Endothelial cell of umbilical vein (primary cell): ENCODE results near the gene OGT.
"Not testable (repeated sequence)": the region's sequence is repeated elsewhere in the genome, so short reads cannot be mapped to it uniquely, and the experiment has no call there.

ENCODE experiments used
- EZH2 ChIP-seq: IDR thresholded peaks from 2 replicates; pipeline ENCODE4 v1.6.1; 2012; ENCODE audit warnings: borderline replicate concordance, low read depth, mild to moderate bottlenecking, moderate library complexity, low read length, inconsistent platforms; ENCODE audit not compliant: severe bottlenecking
- JUN ChIP-seq: IDR thresholded peaks from 2 replicates; pipeline ENCODE4 v1.6.1; 2011; ENCODE audit warnings: borderline replicate concordance, low read depth; ENCODE audit not compliant: insufficient read length, insufficient read depth
- MYC ChIP-seq: IDR thresholded peaks from one replicate; pipeline ENCODE4 v1.6.1; 2011; ENCODE audit warnings: mild to moderate bottlenecking, low read depth, low read length
- POLR2A ChIP-seq: IDR thresholded peaks from 2 replicates; pipeline ENCODE4 v1.6.1; 2012; ENCODE audit warnings: low read depth, mild to moderate bottlenecking, control low read depth, low read length
- POLR2AphosphoS5 ChIP-seq: IDR thresholded peaks from 2 replicates; pipeline ENCODE4 v1.6.1; 2012; ENCODE audit warnings: low read depth, mild to moderate bottlenecking, control low read depth, low read length, moderate library complexity; ENCODE audit not compliant: insufficient read depth
- TF ChIP-seq, protein P1 (sequence below), 2 donors: IDR thresholded peaks; 1 replicate in 1 of 2; 2 replicates in 1 of 2; pipeline ENCODE4 v1.5.1; 2011; ENCODE audit warnings: low read length in 2 of 2, mild to moderate bottlenecking in 2 of 2, moderate library complexity in 2 of 2, control low read depth in 1 of 2, inconsistent platforms in 1 of 2, low read depth in 1 of 2; ENCODE audit not compliant: insufficient read depth in 1 of 2; ENCODE audit errors: extremely low read depth in 1 of 2
- TF ChIP-seq, protein P2 (sequence below): IDR thresholded peaks from 2 replicates; pipeline ENCODE4 v1.6.1; 2011; ENCODE audit not compliant: insufficient read depth, insufficient read length

DNA sequence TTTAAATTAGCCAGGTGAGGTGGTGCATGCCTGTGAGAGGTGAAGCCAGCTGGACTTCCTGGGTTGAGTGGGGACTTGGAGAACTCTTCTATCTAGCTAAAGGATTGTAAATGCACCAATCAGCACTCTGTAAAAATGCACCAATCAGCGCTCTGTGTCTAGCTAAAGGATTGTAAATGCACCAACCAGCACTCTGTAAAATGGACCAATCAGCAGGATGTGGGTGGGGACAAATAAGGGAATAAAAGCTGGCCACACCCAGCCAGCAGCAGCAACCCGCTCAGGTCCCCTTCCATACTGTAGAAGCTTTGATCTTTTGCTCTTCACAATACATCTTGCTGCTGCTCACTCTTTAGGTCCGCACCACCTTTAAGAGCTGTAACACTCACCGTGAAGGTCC is 19.2 kb upstream of the OGT start:
- TF ChIP-seq, protein P1, sequence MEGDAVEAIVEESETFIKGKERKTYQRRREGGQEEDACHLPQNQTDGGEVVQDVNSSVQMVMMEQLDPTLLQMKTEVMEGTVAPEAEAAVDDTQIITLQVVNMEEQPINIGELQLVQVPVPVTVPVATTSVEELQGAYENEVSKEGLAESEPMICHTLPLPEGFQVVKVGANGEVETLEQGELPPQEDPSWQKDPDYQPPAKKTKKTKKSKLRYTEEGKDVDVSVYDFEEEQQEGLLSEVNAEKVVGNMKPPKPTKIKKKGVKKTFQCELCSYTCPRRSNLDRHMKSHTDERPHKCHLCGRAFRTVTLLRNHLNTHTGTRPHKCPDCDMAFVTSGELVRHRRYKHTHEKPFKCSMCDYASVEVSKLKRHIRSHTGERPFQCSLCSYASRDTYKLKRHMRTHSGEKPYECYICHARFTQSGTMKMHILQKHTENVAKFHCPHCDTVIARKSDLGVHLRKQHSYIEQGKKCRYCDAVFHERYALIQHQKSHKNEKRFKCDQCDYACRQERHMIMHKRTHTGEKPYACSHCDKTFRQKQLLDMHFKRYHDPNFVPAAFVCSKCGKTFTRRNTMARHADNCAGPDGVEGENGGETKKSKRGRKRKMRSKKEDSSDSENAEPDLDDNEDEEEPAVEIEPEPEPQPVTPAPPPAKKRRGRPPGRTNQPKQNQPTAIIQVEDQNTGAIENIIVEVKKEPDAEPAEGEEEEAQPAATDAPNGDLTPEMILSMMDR (IDR thresholded peaks at IDR 0.05; ENCODE audit: extremely low read depth in 1 of 2, insufficient read depth in 1 of 2, low read depth in 1 of 2, low read length in 2 of 2) = not testable (repeated sequence)
- not testable (repeated sequence) for TF ChIP-seq EZH2, JUN, POLR2A, POLR2AphosphoS5, MYC
- TF ChIP-seq, protein P2, sequence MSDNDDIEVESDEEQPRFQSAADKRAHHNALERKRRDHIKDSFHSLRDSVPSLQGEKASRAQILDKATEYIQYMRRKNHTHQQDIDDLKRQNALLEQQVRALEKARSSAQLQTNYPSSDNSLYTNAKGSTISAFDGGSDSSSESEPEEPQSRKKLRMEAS = not testable (repeated sequence)
